ENCODE data around the gene GTPBP8. TPM values are rescaled to one million over a fixed set of nuclear protein-coding genes. Genes with fewer than 3 reads are reported as not detected.

Gene GTPBP8
- total RNA-seq, 1 experiment from 2014 or later: 29.8 TPM

DNA sequence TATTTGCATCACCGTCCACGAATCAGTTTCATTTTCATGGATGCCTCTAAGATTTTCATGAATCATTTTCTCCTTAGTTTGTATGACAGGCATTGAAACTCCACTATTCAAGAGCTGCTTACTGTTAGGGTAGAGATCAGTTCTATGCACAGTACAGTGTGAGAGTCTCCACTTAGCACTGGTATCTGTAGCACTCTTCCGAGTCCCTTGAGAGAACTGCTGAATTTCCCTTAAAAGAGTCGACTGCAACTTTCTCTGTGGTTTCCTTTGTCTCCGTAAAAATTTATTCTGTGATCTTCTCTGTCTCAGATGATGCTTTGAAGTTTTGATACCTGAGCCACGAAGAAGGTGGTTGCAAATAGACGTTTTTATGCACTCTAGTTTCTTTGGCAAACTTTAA, 14.8 kb downstream of the GTPBP8 start:
- Histone ChIP-seq H3K14ac (ENCODE audit: insufficient read depth, low read length) (no peak overlapping the region), H4K5ac (ENCODE audit: insufficient read length, low read depth, low read length) (no peak overlapping the region), H2BK5ac (ENCODE audit: insufficient read length, low read length) (no peak overlapping the region), H3K23me2 (ENCODE audit: insufficient read length, low read depth, low read length, poor library complexity, severe bottlenecking) (no peaks in the 10 kb centered on the region), H4K8ac (replicated peaks; ENCODE audit: insufficient read length, low read depth, low read length) (no peak overlapping the region), H3K56ac (ENCODE audit: insufficient read length, low read depth, low read length) (no peak overlapping the region), H3K79me2 (ENCODE audit: insufficient read depth, low read length) (0 out of 2 replicates have a peak, but pooled peaks cover 1% of the 10 kb centered on the region), H2BK20ac (ENCODE audit: low read depth, low read length, poor library complexity, severe bottlenecking) (no peak overlapping the region), H2BK15ac (ENCODE audit: low read depth, low read length) (no peak overlapping the region), H3K27me3 (ENCODE audit: insufficient read depth, low read length) (no peaks in the 10 kb centered on the region), H2BK120ac (ENCODE audit: low read depth, low read length, poor library complexity, severe bottlenecking) (no peak overlapping the region), H3T11ph (ENCODE audit: low read length) (no peak overlapping the region), H3K4me1 (ENCODE audit: insufficient read depth, low read length) (no peaks in the 10 kb centered on the region; the same call in 1 of the 2 replicates), H2AFZ (ENCODE audit: low read length) (no peak overlapping the region), H3K79me1 (ENCODE audit: insufficient read depth, low read depth, low read length, poor library complexity, severe bottlenecking) (no peaks in the 10 kb centered on the region), H3K9me3 (ENCODE audit: control insufficient read depth, low read depth, low read length) (no peaks in the 10 kb centered on the region), H3K4ac (ENCODE audit: low read depth, low read length) (no peak overlapping the region), H2BK12ac (ENCODE audit: insufficient read length, low read depth, low read length) (no peak overlapping the region), H3K9ac (ENCODE audit: extremely low read depth, insufficient read length, low read length) (no peak overlapping the region), H4K20me1 (ENCODE audit: control insufficient read depth, insufficient read depth, insufficient read length) (no peaks in the 10 kb centered on the region), H3K4me2 (ENCODE audit: insufficient read depth, insufficient read length, low read length) (no peak overlapping the region), H3K23ac (ENCODE audit: insufficient read length, low read depth, low read length) (no peak overlapping the region), H2AK5ac (ENCODE audit: insufficient read length, low read length) (no peak overlapping the region), H4K91ac (ENCODE audit: insufficient read length, low read depth, low read length) (no peak overlapping the region), H3K18ac (ENCODE audit: insufficient read length, low read depth, low read length) (no peak overlapping the region), H3K27ac (ENCODE audit: insufficient read length, low read depth, low read length) (no peak overlapping the region)
- no peak for DNase-seq
- TF ChIP-seq, protein P1, sequence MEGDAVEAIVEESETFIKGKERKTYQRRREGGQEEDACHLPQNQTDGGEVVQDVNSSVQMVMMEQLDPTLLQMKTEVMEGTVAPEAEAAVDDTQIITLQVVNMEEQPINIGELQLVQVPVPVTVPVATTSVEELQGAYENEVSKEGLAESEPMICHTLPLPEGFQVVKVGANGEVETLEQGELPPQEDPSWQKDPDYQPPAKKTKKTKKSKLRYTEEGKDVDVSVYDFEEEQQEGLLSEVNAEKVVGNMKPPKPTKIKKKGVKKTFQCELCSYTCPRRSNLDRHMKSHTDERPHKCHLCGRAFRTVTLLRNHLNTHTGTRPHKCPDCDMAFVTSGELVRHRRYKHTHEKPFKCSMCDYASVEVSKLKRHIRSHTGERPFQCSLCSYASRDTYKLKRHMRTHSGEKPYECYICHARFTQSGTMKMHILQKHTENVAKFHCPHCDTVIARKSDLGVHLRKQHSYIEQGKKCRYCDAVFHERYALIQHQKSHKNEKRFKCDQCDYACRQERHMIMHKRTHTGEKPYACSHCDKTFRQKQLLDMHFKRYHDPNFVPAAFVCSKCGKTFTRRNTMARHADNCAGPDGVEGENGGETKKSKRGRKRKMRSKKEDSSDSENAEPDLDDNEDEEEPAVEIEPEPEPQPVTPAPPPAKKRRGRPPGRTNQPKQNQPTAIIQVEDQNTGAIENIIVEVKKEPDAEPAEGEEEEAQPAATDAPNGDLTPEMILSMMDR (conservative IDR thresholded peaks at IDR 0.05): no peak
- Mint-ChIP-seq H3K36me3 (ENCODE audit: insufficient read depth in 1 of 3, low read depth in 3 of 3) (peaks cover 17 to 90% (median 69%) of the 10 kb centered on the region in 3 experiments; a peak in 6 of 7 replicates), H3K9me3 (no peaks in the 10 kb centered on the region), H3K27me3 (ENCODE audit: low read depth) (no peaks in the 10 kb centered on the region), H3K4me1 (peaks cover 6 to 8% of the 10 kb centered on the region in 2 experiments), H3K4me3 (no peak overlapping the region), H3K27ac (no peak overlapping the region)
- no CpG with 5 or more reads among the region's 7 CpGs for WGBS (ENCODE audit: extremely low coverage, insufficient read length, low lambda C conversion rate)

Data from H9 (cell line).